GM12892 (cell line): Measurements from ENCODE around the gene CRYBG3.

Experiments
- POLR2A ChIP-seq: IDR thresholded peaks from 2 replicates; pipeline ENCODE4 v1.6.1; 2011; ENCODE audit warnings: low read depth, low read length, control low read depth
- POLR2AphosphoS5 ChIP-seq: IDR thresholded peaks from 2 replicates; pipeline ENCODE4 v1.6.1; 2011; ENCODE audit warnings: low read depth, low read length, control low read depth

GRCh38 chr3:97954228-97954827 is 132.5 kb downstream of the CRYBG3 start:
- TF ChIP-seq POLR2AphosphoS5 (no peak), POLR2A (no peak)
